Rectal smooth muscle tissue (tissue), 1 donor: Measurements from ENCODE around the gene EEF2K.

ENCODE experiments used
- H3K27ac ChIP-seq: one replicate; pipeline ENCODE4 v1.7.0; 2013; ENCODE audit warnings: low read depth, low read length, inconsistent platforms
- H3K27me3 ChIP-seq: one replicate; pipeline ENCODE4 v1.7.0; 2013; ENCODE audit warnings: low read length; ENCODE audit not compliant: control insufficient read depth, insufficient read depth
- H3K36me3 ChIP-seq: one replicate; pipeline ENCODE4 v1.7.0; 2013; ENCODE audit warnings: low read length; ENCODE audit not compliant: control insufficient read depth, insufficient read depth
- H3K4me1 ChIP-seq: one replicate; pipeline ENCODE4 v1.7.0; 2013; ENCODE audit warnings: low read length; ENCODE audit not compliant: control insufficient read depth, insufficient read depth
- H3K4me3 ChIP-seq: one replicate; pipeline ENCODE4 v1.7.0; 2013; ENCODE audit warnings: low read length
- H3K9ac ChIP-seq: one replicate; pipeline ENCODE4 v1.7.0; 2013; ENCODE audit warnings: low read length

The EEF2K gene

DNA sequence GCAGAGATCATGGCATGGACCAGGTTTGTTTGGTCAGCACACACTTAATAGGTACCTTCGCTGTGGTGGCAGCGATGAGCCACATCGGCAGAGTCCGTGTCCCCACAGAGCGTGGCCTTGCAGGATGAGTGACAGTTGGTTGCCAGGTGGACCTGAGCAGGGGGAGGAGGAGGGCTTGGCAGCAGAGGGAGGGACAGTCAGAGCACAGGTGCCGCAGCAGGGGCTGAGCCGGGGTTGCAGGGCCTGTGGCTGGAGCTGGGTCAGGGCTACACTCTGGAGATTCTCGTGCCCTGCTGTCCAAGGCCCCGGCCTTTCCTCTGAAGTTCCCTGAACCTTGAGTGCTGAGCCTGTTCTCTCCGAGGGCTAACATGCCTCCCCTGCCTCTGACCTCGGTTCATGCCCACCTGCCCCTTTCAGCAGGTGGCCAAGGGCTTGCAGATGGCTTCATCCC lies 116.0 kb downstream of the EEF2K start:
- H3K9ac ChIP-seq, result no peak overlapping the region
- peaks cover 26% of the 10 kb centered on the region for H3K36me3 ChIP-seq
- H3K4me1 ChIP-seq, result no peaks in the 10 kb centered on the region
- no peak overlapping the region for H3K27ac ChIP-seq
- H3K27me3 ChIP-seq, result no peaks in the 10 kb centered on the region
- no peak overlapping the region for H3K4me3 ChIP-seq

DNA sequence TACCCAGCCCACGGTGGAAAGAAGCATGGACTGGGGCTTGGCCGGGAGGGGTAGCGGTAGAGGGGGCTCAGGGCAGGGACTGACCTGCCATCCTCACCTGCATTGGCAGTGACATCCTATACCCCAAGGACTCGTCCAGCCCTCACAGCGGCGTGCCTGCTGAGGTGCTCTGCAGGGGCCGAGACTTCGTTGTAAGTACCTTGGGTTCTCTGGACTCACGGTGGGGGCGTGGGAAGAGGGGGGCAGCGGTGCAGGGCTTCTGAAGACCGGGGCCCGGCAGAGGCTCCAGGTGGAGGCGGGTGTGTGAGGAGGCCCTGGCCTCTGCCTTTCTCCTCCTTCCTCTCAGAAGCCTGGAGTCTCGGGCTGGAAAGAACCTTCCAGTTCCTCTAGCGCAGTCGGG lies 116.7 kb downstream of the EEF2K start:
- Histone ChIP-seq H3K27ac (no peak overlapping the region), H3K27me3 (no peaks in the 10 kb centered on the region), H3K9ac (no peak overlapping the region), H3K4me1 (no peaks in the 10 kb centered on the region), H3K4me3 (no peak overlapping the region), H3K36me3 (peaks cover 29% of the 10 kb centered on the region)

DNA sequence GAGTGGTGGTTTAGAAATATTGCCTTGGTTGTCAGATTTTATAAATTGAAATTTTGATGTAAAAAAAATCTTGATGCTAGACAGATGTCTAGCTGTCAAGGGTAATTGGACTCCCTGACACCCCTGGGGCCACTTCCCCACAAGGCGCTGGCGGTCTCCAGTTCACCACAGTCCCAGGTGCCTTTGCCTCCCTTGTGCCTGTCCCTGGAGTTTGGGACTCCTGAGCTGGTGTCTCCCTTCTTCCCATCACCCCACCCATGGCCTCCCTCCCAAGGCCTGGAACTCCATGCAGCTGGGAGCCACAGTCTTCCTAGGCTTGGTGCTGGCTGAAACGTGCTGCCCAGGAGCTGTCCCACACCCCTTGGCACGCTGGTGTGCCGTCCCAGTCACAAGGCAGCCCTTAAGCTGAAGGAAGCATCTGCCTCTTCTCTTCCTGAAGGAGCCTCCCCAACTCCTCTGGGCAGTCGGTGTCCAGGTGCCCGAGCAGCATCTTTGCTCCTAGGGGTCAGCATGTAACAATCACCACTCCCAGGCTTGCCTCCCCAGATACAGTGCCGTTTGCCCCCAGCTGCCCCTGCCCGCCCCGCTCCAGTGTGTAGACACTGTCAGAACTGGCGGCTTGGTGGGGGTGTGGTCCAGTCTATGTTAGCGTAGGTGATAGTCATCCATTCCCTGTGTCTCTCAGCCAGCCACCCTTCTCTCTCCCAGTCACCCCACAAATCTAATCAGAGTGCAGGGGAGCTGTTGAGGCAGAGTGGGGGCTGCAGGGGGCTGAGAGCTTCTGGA lies 117.3 kb downstream of the EEF2K start:
- H3K4me1 ChIP-seq, result no peaks in the 10 kb centered on the region
- H3K27me3 ChIP-seq, result no peaks in the 10 kb centered on the region
- no peak overlapping the region for H3K27ac ChIP-seq
- H3K36me3 ChIP-seq, result peaks cover 30% of the 10 kb centered on the region
- H3K9ac ChIP-seq, result no peak overlapping the region
- no peak overlapping the region for H3K4me3 ChIP-seq

DNA sequence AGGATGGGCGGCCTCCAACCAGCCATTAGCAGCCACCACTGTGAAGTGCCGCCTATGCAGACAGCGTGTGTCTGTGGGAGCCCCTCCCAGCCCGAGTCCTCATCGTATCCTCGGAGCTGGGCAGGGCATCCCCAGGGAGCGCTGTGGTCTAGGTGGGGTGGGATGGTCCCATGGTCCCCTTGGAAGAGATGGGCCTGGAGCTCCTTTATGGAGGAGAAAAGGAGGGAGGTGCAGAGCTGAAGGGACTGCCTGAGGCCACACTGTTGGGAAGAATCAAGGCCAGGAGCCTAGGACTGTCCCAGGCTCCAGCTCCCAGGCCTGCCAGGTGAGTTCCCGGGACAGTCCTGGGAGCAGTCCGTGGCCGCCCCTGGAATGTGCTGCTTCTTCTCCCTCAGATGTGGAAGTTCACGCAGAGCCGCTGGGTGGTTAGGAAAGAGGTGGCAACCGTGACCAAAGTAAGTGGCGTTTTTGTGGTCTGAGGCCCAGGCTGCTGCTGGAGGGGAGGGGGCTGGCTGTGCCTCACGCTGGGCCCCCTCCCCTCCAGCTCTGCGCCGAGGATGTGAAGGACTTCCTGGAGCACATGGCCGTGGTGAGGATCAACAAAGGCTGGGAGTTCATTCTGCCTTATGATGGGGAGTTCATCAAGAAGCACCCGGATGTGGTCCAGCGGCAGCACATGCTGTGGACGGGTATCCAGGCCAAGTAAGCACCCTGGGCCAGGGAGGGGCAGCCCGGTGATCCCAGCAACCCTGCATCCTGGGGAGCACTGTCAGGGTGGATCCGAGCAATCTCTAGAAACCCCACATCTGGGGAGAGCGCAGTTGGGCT lies 118.1 kb downstream of the EEF2K start:
- no peak overlapping the region for H3K27ac ChIP-seq
- no peak overlapping the region for H3K4me3 ChIP-seq
- peaks cover 28% of the 10 kb centered on the region for H3K36me3 ChIP-seq
- no peaks in the 10 kb centered on the region for H3K4me1 ChIP-seq
- H3K27me3 ChIP-seq, result no peaks in the 10 kb centered on the region
- H3K9ac ChIP-seq, result no peak overlapping the region

DNA sequence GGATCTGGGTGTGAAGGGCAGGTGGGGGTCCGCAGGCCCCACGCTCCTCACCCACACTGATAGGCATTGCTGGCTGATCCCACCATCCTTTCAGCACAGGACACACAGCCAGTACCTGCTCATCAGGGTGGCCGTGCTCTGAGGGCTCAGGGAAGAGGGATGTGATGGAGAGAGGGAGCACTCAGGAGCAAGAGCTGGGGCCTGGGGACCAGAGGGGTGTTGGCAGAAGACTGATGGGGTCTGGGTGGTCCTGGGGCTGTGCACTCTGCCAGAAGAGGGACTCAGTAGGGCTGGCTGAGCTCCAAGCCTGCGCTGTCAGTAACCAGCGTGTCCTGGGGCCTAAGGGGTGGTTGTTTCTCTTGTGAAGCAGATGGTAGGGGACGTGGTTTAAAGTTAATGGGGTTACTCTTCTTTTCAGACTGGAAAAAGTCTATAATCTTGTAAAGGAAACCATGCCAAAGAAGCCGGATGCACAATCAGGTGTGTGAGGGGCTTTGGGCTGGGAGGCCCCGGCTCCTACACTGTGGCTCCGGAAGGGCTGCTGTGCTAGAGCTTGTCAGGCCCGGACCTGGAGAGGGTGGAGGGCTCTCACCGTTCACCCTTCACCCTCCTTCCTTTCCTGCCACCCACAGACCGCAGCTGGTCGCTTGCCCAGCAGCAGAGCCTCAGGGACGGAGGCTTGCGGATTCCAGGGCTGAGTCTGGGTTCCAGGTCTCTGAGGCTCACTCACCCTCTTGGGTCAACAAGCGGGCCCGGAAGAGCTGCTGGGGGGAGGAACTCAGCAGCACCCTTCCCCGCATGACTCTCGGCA lies 118.9 kb downstream of the EEF2K start:
- H3K36me3 ChIP-seq, result peaks cover 28% of the 10 kb centered on the region
- no peak overlapping the region for H3K9ac ChIP-seq
- no peak overlapping the region for H3K27ac ChIP-seq
- peaks cover 1% of the 10 kb centered on the region for H3K4me1 ChIP-seq
- no peak overlapping the region for H3K4me3 ChIP-seq
- no peaks in the 10 kb centered on the region for H3K27me3 ChIP-seq

DNA sequence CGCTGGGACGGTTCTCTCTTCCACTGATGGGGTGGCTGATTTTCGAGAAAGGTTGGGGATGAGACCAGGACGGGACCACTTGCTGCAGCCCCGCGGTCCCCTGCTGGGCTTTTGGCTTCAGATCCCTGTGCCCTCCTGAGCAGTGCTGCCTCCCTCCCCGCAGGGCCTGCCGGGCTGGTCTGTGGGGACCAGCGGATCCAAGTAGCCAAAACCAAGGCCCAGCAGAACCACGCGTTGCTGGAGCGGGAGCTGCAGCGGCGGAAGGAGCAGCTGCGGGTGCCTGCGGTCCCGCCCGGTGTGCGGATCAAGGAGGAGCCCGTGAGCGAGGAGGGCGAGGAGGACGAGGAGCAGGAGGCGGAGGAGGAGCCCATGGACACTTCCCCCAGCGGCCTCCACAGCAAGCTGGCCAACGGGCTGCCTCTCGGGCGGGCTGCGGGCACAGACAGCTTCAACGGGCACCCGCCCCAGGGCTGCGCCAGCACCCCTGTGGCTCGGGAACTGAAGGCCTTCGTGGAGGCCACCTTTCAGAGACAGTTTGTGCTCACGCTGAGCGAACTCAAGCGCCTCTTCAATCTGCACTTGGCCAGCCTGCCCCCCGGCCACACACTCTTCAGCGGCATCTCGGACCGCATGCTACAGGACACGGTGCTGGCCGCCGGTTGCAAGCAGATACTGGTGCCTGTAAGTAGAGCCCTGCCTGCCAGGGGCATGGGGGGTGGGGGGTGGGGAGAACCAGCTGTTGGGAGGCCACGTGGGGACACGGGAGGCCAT lies 119.7 kb downstream of the EEF2K start:
- Histone ChIP-seq H3K36me3 (peaks cover 28% of the 10 kb centered on the region), H3K4me3 (no peak overlapping the region), H3K9ac (no peak overlapping the region), H3K27me3 (no peaks in the 10 kb centered on the region), H3K27ac (no peak overlapping the region), H3K4me1 (peaks cover 2% of the 10 kb centered on the region)

DNA sequence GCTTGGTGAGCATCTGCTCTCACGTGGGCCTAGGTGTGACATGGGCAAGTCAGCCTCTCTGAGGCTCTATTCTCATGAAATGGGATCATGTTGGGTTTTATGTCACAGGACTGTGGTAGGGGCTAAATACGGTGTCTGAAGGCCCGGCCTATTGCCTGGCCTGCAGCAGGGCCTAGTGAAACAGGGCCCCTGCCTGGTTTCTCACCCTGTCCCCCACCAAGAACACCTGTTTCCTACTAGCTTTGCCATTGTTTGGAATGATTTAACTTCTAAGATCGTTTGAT lies 120.2 kb downstream of the EEF2K start:
- Histone ChIP-seq H3K27ac (no peak overlapping the region), H3K27me3 (no peaks in the 10 kb centered on the region), H3K4me1 (peaks cover 2% of the 10 kb centered on the region), H3K9ac (no peak overlapping the region), H3K36me3 (peaks cover 28% of the 10 kb centered on the region), H3K4me3 (no peak overlapping the region)

DNA sequence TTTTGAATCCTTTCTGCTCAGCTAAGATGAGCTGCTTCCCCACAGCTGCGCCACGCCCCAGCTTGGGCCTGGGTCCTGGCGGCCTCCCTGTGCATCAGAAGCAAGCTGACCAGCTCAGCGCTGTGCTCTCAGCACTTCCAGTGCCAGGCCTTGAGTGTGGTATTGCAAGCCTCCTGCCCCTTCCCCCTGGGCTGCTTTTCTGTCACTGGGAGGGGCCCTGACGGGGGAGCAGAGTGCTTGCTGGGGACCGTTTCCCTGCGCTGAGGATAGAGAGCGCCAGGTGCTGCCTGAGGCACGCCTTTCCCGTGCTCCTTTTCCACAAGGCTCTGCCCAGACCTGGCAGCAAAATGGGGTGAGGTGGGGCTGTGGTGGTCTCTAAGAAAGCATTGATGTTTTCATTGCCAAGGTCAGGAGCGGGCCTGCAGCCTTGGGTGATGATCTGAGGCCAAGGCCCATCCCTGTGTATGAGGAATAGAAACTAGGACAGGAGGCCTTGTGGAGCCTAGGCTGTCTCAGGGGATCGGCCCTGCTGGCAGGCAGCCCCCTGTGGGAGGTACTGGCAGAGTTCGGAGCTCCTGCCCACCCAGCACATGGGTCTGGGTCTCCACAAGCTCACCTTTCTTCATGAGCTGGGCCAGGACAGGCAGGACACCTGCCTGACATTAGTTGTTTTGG lies 120.8 kb downstream of the EEF2K start:
- no peak overlapping the region for H3K9ac ChIP-seq

DNA sequence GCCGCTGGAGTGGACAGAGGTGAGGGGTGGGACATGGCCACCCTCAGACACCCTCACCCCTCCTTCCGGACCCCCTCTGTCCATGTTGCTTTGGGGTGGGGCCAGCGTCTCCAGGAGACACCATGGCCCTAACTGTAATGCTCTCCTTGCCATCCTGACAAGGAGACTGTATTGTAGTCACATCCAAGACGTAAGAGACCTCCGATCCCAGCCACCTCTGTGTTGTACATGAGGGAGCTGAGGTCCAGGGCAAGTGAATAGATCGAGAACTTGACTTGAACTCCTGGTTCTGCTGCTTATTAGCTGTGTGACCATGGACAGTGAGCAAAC lies 121.3 kb downstream of the EEF2K start:
- no peaks in the 10 kb centered on the region for H3K27me3 ChIP-seq
- H3K9ac ChIP-seq, result no peak overlapping the region
- no peak overlapping the region for H3K4me3 ChIP-seq
- H3K4me1 ChIP-seq, result peaks cover 2% of the 10 kb centered on the region
- H3K36me3 ChIP-seq, result peaks cover 37% of the 10 kb centered on the region
- H3K27ac ChIP-seq, result no peak overlapping the region

More for the DNA sequence above, 120.8 kb downstream of the EEF2K start:
- H3K4me1 ChIP-seq, result peaks cover 2% of the 10 kb centered on the region
- H3K36me3 ChIP-seq, result peaks cover 32% of the 10 kb centered on the region
- no peak overlapping the region for H3K27ac ChIP-seq
- H3K4me3 ChIP-seq, result no peak overlapping the region
- no peaks in the 10 kb centered on the region for H3K27me3 ChIP-seq

DNA sequence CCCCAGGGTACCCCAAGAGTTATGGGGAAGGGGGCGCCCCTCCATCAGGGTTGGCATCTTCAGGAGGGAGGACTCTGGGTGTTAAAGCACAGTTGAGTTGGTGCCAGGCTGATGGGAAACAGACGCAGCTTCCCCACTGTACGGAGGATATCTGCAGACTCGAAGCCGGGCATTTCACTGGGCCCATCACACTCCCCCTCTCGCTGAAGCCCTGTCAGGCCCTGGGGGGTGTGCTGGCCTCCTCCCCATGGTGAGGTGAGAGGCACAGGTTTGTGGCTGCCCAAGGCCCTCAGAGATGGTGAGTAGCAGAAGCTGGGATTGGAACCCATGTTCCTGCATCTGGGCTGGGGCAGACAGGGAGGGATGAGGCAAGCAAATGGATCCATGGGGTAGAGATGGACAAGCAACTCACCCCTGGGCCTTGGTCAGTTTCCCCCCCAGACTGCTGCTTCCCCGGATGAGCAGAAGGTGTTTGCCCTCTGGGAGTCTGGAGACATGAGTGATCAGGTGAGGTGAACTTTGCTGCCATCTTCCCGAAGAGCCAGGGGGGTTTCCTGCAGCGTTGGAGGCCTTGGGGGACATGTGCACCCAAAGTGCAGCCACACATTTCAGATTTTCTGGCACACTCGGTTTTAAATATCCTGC lies 122.1 kb downstream of the EEF2K start:
- Histone ChIP-seq H3K9ac (no peak overlapping the region), H3K36me3 (peaks cover 37% of the 10 kb centered on the region), H3K4me3 (no peak overlapping the region)

DNA sequence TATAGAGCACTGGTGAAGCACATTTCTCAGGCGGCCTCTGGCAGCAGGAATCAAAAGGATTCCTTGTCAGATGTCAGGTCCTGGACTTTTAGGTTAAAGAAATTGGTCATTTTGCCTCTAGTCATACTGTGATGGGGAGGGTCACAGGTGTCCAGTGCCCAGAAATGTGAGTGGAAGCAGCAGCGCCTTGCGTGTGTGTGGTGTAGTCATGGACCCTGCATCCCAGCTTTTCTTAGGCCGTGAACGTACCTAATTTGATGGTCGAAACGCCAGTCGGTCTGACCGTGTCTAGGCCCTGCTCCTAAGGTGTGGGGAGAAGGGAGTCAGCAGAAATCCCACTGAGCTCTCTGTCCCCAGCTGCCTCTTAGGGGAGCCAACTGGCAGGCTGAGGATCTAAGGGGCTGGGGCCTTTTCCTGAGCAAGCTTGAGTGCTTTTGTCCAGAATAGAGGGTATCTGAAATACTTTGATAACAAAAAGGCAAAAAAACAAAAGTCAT lies 123.2 kb downstream of the EEF2K start:
- H3K36me3 ChIP-seq, result peaks cover 41% of the 10 kb centered on the region
- H3K4me1 ChIP-seq, result peaks cover 2% of the 10 kb centered on the region
- no peak overlapping the region for H3K27ac ChIP-seq
- no peak overlapping the region for H3K9ac ChIP-seq
- H3K4me3 ChIP-seq, result no peak overlapping the region
- no peaks in the 10 kb centered on the region for H3K27me3 ChIP-seq

More for the DNA sequence above, 122.1 kb downstream of the EEF2K start:
- H3K27ac ChIP-seq, result no peak overlapping the region
- H3K4me1 ChIP-seq, result peaks cover 2% of the 10 kb centered on the region
- no peaks in the 10 kb centered on the region for H3K27me3 ChIP-seq
